Thyroid gland (tissue), 4 donors: Measurements from ENCODE around the gene ISOC2. TPM values are rescaled to one million over a fixed set of nuclear protein-coding genes. Genes with fewer than 3 reads are reported as not detected.

Experiments used
- DNase-seq, 2 donors: peaks; one replicate each; pipeline ENCODE4 v3.0.0-alpha.2; 2019
- H3K27ac ChIP-seq, 3 donors: fragments of 200-600 bp; sonication (generic); 1 replicate in 2 of 3; 2 replicates in 1 of 3; pipeline ENCODE4 v1.5.1; 2016 to 2019; ENCODE audit warnings: mild to moderate bottlenecking in 1 of 3, moderate library complexity in 1 of 3
- H3K27me3 ChIP-seq: fragments of 200-600 bp; sonication (generic); one replicate; pipeline ENCODE4 v1.5.1; 2019
- H3K36me3 ChIP-seq, 2 donors: fragments of 200-600 bp; sonication (generic); one replicate each; pipeline ENCODE4 v1.5.1; 2016 to 2019
- H3K4me1 ChIP-seq, 2 donors: fragments of 200-600 bp; sonication (generic); one replicate each; pipeline ENCODE4 v1.5.1; 2017 to 2019
- H3K4me3 ChIP-seq, 3 donors: fragments of 200-600 bp; sonication (generic); replicated peaks in 1 of 3; 1 replicate in 2 of 3; 2 replicates in 1 of 3; pipeline ENCODE4 v1.5.1; 2016; ENCODE audit warnings: mild to moderate bottlenecking in 1 of 3
- H3K9me3 ChIP-seq: fragments of 200-600 bp; sonication (generic); one replicate; pipeline ENCODE4 v1.5.1; 2017
- CTCF ChIP-seq, 6 experiments: fragments of 200-600 bp in 3 of 6; fragments of 450-650 bp in 3 of 6; sonication (generic) in 3 of 6; IDR thresholded peaks; one replicate each; pipeline ENCODE4 v1.5.1; 2016 to 2019; ENCODE audit warnings: antibody characterized with exemption in 6 of 6, mild to moderate bottlenecking in 2 of 6, inconsistent platforms in 1 of 6, moderate library complexity in 1 of 6
- POLR2A ChIP-seq, 2 donors: fragments of 450-650 bp; IDR thresholded peaks; one replicate each; pipeline ENCODE4 v1.6.1; 2017; ENCODE audit warnings: antibody characterized with exemption in 2 of 2, mild to moderate bottlenecking in 2 of 2, moderate library complexity in 1 of 2
- WGBS, 2 donors: methylation state at CpG; one replicate each; pipeline ENCODE4 v1.1.5; 2017; 5-methylcytosine and 5-hydroxymethylcytosine counted together
- intact Hi-C: fragments of 100-400 bp; cut with DNase I; formaldehyde crosslinking; loops from one replicate; pipeline ENCODE4 v1.15.1; 2023
- total RNA-seq, 4 donors: library from RNA; depleted of rRNA; stranded (reverse); fragments of >200 nt; gene quantifications; one replicate each; pipeline ENCODE4 v1.2.3, GENCODE V29; 2016

ISOC2 gene
- total RNA-seq, 4 donors from 2014 or later: 52.1 to 178 (median 100) TPM

GRCh38 chr19:55456347-55456746 is 5.1 kb downstream of the ISOC2 start:
- DNase-seq: no peak
- Histone ChIP-seq H3K36me3 (peaks cover 9 to 10% of the 10 kb centered on the region in 2 donors), H3K9me3 (no peaks in the 10 kb centered on the region), H3K4me1 (peaks cover 0 to 31% of the 10 kb centered on the region in 2 donors), H3K4me3 (no peak overlapping the region), H3K27ac (no peak overlapping the region), H3K27me3 (peaks cover 8% of the 10 kb centered on the region)
- intact Hi-C loops: no loop called here
- no peak for TF ChIP-seq CTCF (IDR thresholded peaks at IDR 0.05)
- TF ChIP-seq POLR2A (IDR thresholded peaks at IDR 0.05): no peak
- WGBS, 2 donors: 90 to 94% methylated on average over 11 to 14 of the region's 14 CpGs

- Histone ChIP-seq H3K9me3 (no peaks in the 10 kb centered on the region), H3K4me3 (no peak overlapping the region), H3K27me3 (peaks cover 9% of the 10 kb centered on the region), H3K36me3 (peaks cover 9 to 10% of the 10 kb centered on the region in 2 donors), H3K27ac (no peak overlapping the region), H3K4me1 (peaks cover 0 to 29% of the 10 kb centered on the region in 2 donors)
- 77 to 84% methylated on average over 4 to 9 of the region's 11 CpGs for WGBS, 2 donors
- TF ChIP-seq CTCF (IDR thresholded peaks at IDR 0.05) (no peak), POLR2A (IDR thresholded peaks at IDR 0.05) (no peak)
- intact Hi-C loops: no loop called here
- no peak for DNase-seq
Observed at GRCh38 chr19:55455576-55456235, 5.7 kb downstream of the ISOC2 start.

GRCh38 chr19:55454787-55455243 is 6.6 kb downstream of the ISOC2 start:
- Histone ChIP-seq H3K4me1 (peaks cover 0 to 22% of the 10 kb centered on the region in 2 donors), H3K4me3 (no peak overlapping the region), H3K27ac (no peak overlapping the region), H3K9me3 (no peaks in the 10 kb centered on the region), H3K36me3 (peaks cover 9 to 10% of the 10 kb centered on the region in 2 donors), H3K27me3 (peaks cover 9% of the 10 kb centered on the region)
- DNase-seq: no peak
- 45 to 100% methylated on average over 1 to 2 of the region's 14 CpGs for WGBS, 2 donors
- no peak for TF ChIP-seq POLR2A (IDR thresholded peaks at IDR 0.05)
- TF ChIP-seq CTCF (IDR thresholded peaks at IDR 0.05): peak in 2 of 6 experiments; percentile 12 to 43
- intact Hi-C loops: no loop called here

GRCh38 chr19:55453511-55454260 is 7.8 kb downstream of the ISOC2 start:
- Histone ChIP-seq H3K4me1 (peaks cover 0 to 22% of the 10 kb centered on the region in 2 donors), H3K36me3 (peaks cover 9 to 10% of the 10 kb centered on the region in 2 donors), H3K4me3 (no peak overlapping the region), H3K27ac (no peak overlapping the region), H3K27me3 (peaks cover 9% of the 10 kb centered on the region), H3K9me3 (no peaks in the 10 kb centered on the region)
- TF ChIP-seq POLR2A (IDR thresholded peaks at IDR 0.05) (no peak), CTCF (IDR thresholded peaks at IDR 0.05) (no peak)
- intact Hi-C loops: no loop called here
- DNase-seq: no peak
- WGBS, 2 donors: 94 to 96% methylated on average over 9 to 12 of the region's 12 CpGs
